Measurements from ENCODE around the gene SLC11A2. TPM values are rescaled to one million over a fixed set of nuclear protein-coding genes. Genes with fewer than 3 reads are reported as not detected.
A peak's percentile ranks its signal among the peaks of the same experiment; 100 is the strongest.

SLC11A2 gene
- total and polyA plus RNA-seq, 2 of the 13 experiments (the other 11 are each of a cell fraction or from before 2014, with no cell fraction given): 71.7 to 77.0 TPM

- ChIA-PET POLR2A (interaction anchor here (1.0 to 3.4 kb wide), 7 partner anchors 11 to 170 kb away, joined by 4 to 46 read pairs (median 6); partner anchors contain the start of gene SLC11A2), CTCF (ENCODE audit: low intra/inter-chr PET ratio, low total read pairs) (no interaction called here)
- intact Hi-C loops (cut with micrococcal nuclease; ENCODE audit: unreplicated experiment) (loop anchor here (5.0 kb wide), 1 partner anchor 1977 kb away; the partner anchor contains the start of gene ARF3), in situ Hi-C loops (cut with HindIII; ENCODE audit: extremely low pct_ligation_motif_present, low pct_unique_long_range_greater_than_20kb) (no loop called here)
- Histone ChIP-seq H2AFZ (ENCODE audit: low read length) (no peak overlapping the region), H3K4me1 (ENCODE audit: insufficient read depth, low read length) (peaks cover 74% of the 10 kb centered on the region), H3K4me2 (ENCODE audit: low read depth, low read length) (peak overlapping the region; percentile 58), H3K4me3 (replicated peaks in 1 of 3; ENCODE audit: insufficient read depth in 1 of 3, low read depth in 2 of 3, low read length in 3 of 3) (no peak overlapping the region), H3K9ac (ENCODE audit: insufficient read depth, low read depth, low read length) (peak overlapping the region; percentile 46), H4K20me1 (ENCODE audit: insufficient read depth, low read length) (no peaks in the 10 kb centered on the region), H3K36me3 (replicated peaks in 1 of 2; ENCODE audit: control insufficient read depth in 1 of 2, insufficient read depth in 2 of 2, low read length in 2 of 2) (peaks cover 1 to 4% of the 10 kb centered on the region in 2 experiments; a peak in 4 of 5 replicates), H3K27ac (ENCODE audit: extremely low read length, insufficient read depth, low read length) (peak overlapping the region; percentile 93), H3K27me3 (ENCODE audit: control insufficient read depth in 1 of 2, insufficient read depth in 2 of 2, low read length in 2 of 2) (no peaks in the 10 kb centered on the region), H3K9me3 (ENCODE audit: low read length) (no peaks in the 10 kb centered on the region), H3K79me2 (ENCODE audit: insufficient read depth, low read length) (peaks cover 14% of the 10 kb centered on the region)
- WGBS (ENCODE audit: low lambda C conversion rate): 92% methylated on average over 3 of the region's 3 CpGs
- DNase-seq (ENCODE audit: low spot score) (no peak), ATAC-seq (no peak), FAIRE-seq (no peak)
- TF ChIP-seq RBM22 (optimal IDR thresholded peaks at IDR 0.05; ENCODE audit: low read length) (peak; percentile 35), ZFP37 (CRISPR knock-in tag; IDR thresholded peaks at IDR 0.05; ENCODE audit: borderline replicate concordance) (no peak), NR2C2 (CRISPR knock-in tag; IDR thresholded peaks at IDR 0.05; ENCODE audit: borderline replicate concordance) (0 out of 2 replicates have a peak, but pooled peaks have one; percentile 3), ZNF414 (CRISPR knock-in tag; IDR thresholded peaks at IDR 0.05) (0 out of 2 replicates have a peak, but pooled peaks have one; percentile 8), ZNF3 (CRISPR knock-in tag; IDR thresholded peaks at IDR 0.05) (no peak)
- BruUV-seq (replicated peaks): no TSS peak
Measured at GRCh38 chr12:50934371-50934851, 91.8 kb downstream of the SLC11A2 start.

- DNase-seq (ENCODE audit: low spot score) (peak; percentile 70), FAIRE-seq (peak; percentile 82), ATAC-seq (peak; percentile 81)
- Histone ChIP-seq H3K4me3 (replicated peaks in 1 of 3; ENCODE audit: insufficient read depth in 1 of 3, low read depth in 2 of 3, low read length in 3 of 3) (no peak overlapping the region; a peak in 1 of 6 replicates), H2AFZ (ENCODE audit: low read length) (no peak overlapping the region), H3K27me3 (ENCODE audit: control insufficient read depth in 1 of 2, insufficient read depth in 2 of 2, low read length in 2 of 2) (no peaks in the 10 kb centered on the region), H3K79me2 (ENCODE audit: insufficient read depth, low read length) (peaks cover 22% of the 10 kb centered on the region), H3K9ac (ENCODE audit: insufficient read depth, low read depth, low read length) (peak overlapping the region; percentile 68), H4K20me1 (ENCODE audit: insufficient read depth, low read length) (no peaks in the 10 kb centered on the region), H3K4me1 (ENCODE audit: insufficient read depth, low read length) (peaks cover 82% of the 10 kb centered on the region), H3K27ac (ENCODE audit: extremely low read length, insufficient read depth, low read length) (peak overlapping the region; percentile 93), H3K36me3 (replicated peaks in 1 of 2; ENCODE audit: control insufficient read depth in 1 of 2, insufficient read depth in 2 of 2, low read length in 2 of 2) (peaks cover 1 to 4% of the 10 kb centered on the region in 2 experiments; a peak in 4 of 5 replicates), H3K9me3 (ENCODE audit: low read length) (no peaks in the 10 kb centered on the region), H3K4me2 (ENCODE audit: low read depth, low read length) (peak overlapping the region; percentile 60)
- in situ Hi-C loops (cut with HindIII; ENCODE audit: extremely low pct_ligation_motif_present, low pct_unique_long_range_greater_than_20kb) (no loop called here), intact Hi-C loops (cut with micrococcal nuclease; ENCODE audit: unreplicated experiment) (loop anchor here (5.0 kb wide), 1 partner anchor 1976 kb away; the partner anchor contains the start of gene ARF3)
- POLR2A ChIA-PET: interaction anchor here (0.6 to 3.4 kb wide), 10 partner anchors 10 to 169 kb away, joined by 3 to 46 read pairs (median 6); partner anchors contain the start of gene SLC11A2
- WGBS (ENCODE audit: low lambda C conversion rate): 100% methylated on average over 2 of the region's 2 CpGs
- CTCF ChIA-PET (ENCODE audit: low intra/inter-chr PET ratio, low total read pairs): no interaction called here
- no TSS peak for BruUV-seq (replicated peaks)
- TF ChIP-seq POLR2G (IDR thresholded peaks at IDR 0.05; ENCODE audit: low read depth, low read length) (peak; percentile 57), MXD4 (CRISPR knock-in tag; IDR thresholded peaks at IDR 0.05) (no peak), POLR2A (IDR thresholded peaks at IDR 0.05; ENCODE audit: insufficient read depth in 1 of 2, low read depth in 2 of 2, low read length in 2 of 2) (peak; percentile 70 to 79), FOXO1 (CRISPR knock-in tag; IDR thresholded peaks at IDR 0.05) (peak; percentile 60; the same call in 1 of the 2 replicates), SYNCRIP (IDR thresholded peaks at IDR 0.05; ENCODE audit: insufficient read depth, low read depth, low read length) (no peak), TRIM24 (CRISPR knock-in tag; IDR thresholded peaks at IDR 0.05) (peak; percentile 64; the same call in 1 of the 2 replicates), ZNF777 (CRISPR knock-in tag; IDR thresholded peaks at IDR 0.05) (no peak), ZNF879 (CRISPR knock-in tag; IDR thresholded peaks at IDR 0.05) (0 out of 2 replicates have a peak, but pooled peaks have one; percentile 33)
- TF ChIP-seq, protein P1, sequence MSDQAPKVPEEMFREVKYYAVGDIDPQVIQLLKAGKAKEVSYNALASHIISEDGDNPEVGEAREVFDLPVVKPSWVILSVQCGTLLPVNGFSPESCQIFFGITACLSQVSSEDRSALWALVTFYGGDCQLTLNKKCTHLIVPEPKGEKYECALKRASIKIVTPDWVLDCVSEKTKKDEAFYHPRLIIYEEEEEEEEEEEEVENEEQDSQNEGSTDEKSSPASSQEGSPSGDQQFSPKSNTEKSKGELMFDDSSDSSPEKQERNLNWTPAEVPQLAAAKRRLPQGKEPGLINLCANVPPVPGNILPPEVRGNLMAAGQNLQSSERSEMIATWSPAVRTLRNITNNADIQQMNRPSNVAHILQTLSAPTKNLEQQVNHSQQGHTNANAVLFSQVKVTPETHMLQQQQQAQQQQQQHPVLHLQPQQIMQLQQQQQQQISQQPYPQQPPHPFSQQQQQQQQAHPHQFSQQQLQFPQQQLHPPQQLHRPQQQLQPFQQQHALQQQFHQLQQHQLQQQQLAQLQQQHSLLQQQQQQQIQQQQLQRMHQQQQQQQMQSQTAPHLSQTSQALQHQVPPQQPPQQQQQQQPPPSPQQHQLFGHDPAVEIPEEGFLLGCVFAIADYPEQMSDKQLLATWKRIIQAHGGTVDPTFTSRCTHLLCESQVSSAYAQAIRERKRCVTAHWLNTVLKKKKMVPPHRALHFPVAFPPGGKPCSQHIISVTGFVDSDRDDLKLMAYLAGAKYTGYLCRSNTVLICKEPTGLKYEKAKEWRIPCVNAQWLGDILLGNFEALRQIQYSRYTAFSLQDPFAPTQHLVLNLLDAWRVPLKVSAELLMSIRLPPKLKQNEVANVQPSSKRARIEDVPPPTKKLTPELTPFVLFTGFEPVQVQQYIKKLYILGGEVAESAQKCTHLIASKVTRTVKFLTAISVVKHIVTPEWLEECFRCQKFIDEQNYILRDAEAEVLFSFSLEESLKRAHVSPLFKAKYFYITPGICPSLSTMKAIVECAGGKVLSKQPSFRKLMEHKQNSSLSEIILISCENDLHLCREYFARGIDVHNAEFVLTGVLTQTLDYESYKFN (CRISPR knock-in tag; conservative IDR thresholded peaks at IDR 0.05): no peak
Measured at GRCh38 chr12:50933459-50934124, 92.6 kb downstream of the SLC11A2 start.

Data from HepG2 (cell line).